HT1080 (cell line): ENCODE results near the gene MYADML2. TPM values are rescaled to one million over a fixed set of nuclear protein-coding genes. Genes with fewer than 3 reads are reported as not detected.
"Not testable (repeated sequence)": the region's sequence is repeated elsewhere in the genome, so short reads cannot be mapped to it uniquely, and the experiment has no call there.

Experiments used
- DNase-seq: peaks from one replicate; pipeline ENCODE4 v3.0.0-alpha.2; 2015; ENCODE audit warnings: low read depth
- total RNA-seq: library from RNA; depleted of rRNA; stranded (reverse); fragments of >200 nt; shearing (Covaris generic); gene quantifications from 2 replicates; pipeline ENCODE4 v1.2.3, GENCODE V29; 2014

The MYADML2 gene
- total RNA-seq, 1 experiment from 2014 or later = not detected

- no peak for DNase-seq
Measured at GRCh38 chr17:81959362-81960129, 12.5 kb upstream of the MYADML2 start.

GRCh38 chr17:81958633-81959342, 11.8 kb upstream of the MYADML2 start:
- DNase-seq = no peak

- DNase-seq = no peak
Measured at GRCh38 chr17:81957691-81958432, 10.8 kb upstream of the MYADML2 start.

GRCh38 chr17:81956607-81957589, 9.9 kb upstream of the MYADML2 start:
- no peak for DNase-seq

- DNase-seq = no peak
Measured at GRCh38 chr17:81955756-81956544, 8.9 kb upstream of the MYADML2 start.

- DNase-seq = no peak
Measured at GRCh38 chr17:81955058-81955681, 8.1 kb upstream of the MYADML2 start.

- no peak for DNase-seq
Measured at GRCh38 chr17:81954131-81955057, 7.4 kb upstream of the MYADML2 start.

GRCh38 chr17:81953443-81953842, 6.4 kb upstream of the MYADML2 start:
- not testable (repeated sequence) for DNase-seq

GRCh38 chr17:81952792-81953228, 5.8 kb upstream of the MYADML2 start:
- no peak for DNase-seq

GRCh38 chr17:81951785-81952684, 5.0 kb upstream of the MYADML2 start:
- DNase-seq = no peak

GRCh38 chr17:81950501-81950900, 3.5 kb upstream of the MYADML2 start:
- no peak for DNase-seq

- no peak for DNase-seq
Measured at GRCh38 chr17:81948635-81949378, 1.8 kb upstream of the MYADML2 start.

GRCh38 chr17:81944858-81945257, 2.2 kb downstream of the MYADML2 start:
- DNase-seq = no peak

- no peak for DNase-seq
Measured at GRCh38 chr17:81942167-81942553, 4.9 kb downstream of the MYADML2 start.

GRCh38 chr17:81941484-81942166, 5.4 kb downstream of the MYADML2 start:
- no peak for DNase-seq
